HG02870 (cell line): ENCODE results near the gene CORO7.

Source experiments
- ATAC-seq: cut with Tn5 transposase; IDR thresholded peaks from one replicate; pipeline ENCODE4 v1.9.1; 2021; ENCODE audit warnings: mild to moderate bottlenecking, moderate library complexity; ENCODE audit not compliant: unreplicated experiment

CORO7 gene

GRCh38 chr16:4416200-4417032 is at the start of gene CORO7:
Gene CORO7 (minus strand): TSS chr16:4416596. CDS start chr16:4416518, 78 bp downstream.
- ATAC-seq: peak; percentile 52

- ATAC-seq: no peak
These were observed 47.2 kb upstream of the CORO7 start for GRCh38 chr16:4463522-4464163.

- ATAC-seq: no peak
These were observed 45.1 kb upstream of the CORO7 start for GRCh38 chr16:4461250-4462085.

GRCh38 chr16:4460936-4461249 is 44.5 kb upstream of the CORO7 start:
- ATAC-seq: no peak

GRCh38 chr16:4455951-4456350 is 39.6 kb upstream of the CORO7 start:
- ATAC-seq: no peak

- no peak for ATAC-seq
These were observed 38.7 kb upstream of the CORO7 start for GRCh38 chr16:4455081-4455480.

GRCh38 chr16:4454623-4455022 is 38.2 kb upstream of the CORO7 start:
- no peak for ATAC-seq

GRCh38 chr16:4452674-4453073 is 36.3 kb upstream of the CORO7 start:
- ATAC-seq: no peak

GRCh38 chr16:4450931-4451519 is 34.6 kb upstream of the CORO7 start:
- ATAC-seq: no peak

- no peak for ATAC-seq
These were observed 34.0 kb upstream of the CORO7 start for GRCh38 chr16:4450430-4450829.

GRCh38 chr16:4443986-4444385 is 27.6 kb upstream of the CORO7 start:
- ATAC-seq: no peak

GRCh38 chr16:4443271-4443670 is 26.9 kb upstream of the CORO7 start:
- ATAC-seq: no peak

GRCh38 chr16:4442371-4442770 is 26.0 kb upstream of the CORO7 start:
- no peak for ATAC-seq

GRCh38 chr16:4437366-4437765 is 21.0 kb upstream of the CORO7 start:
- no peak for ATAC-seq

GRCh38 chr16:4435337-4436067 is 19.1 kb upstream of the CORO7 start:
- ATAC-seq: no peak

- ATAC-seq: no peak
These were observed 17.8 kb upstream of the CORO7 start for GRCh38 chr16:4433914-4434787.

- ATAC-seq: no peak
These were observed 16.8 kb upstream of the CORO7 start for GRCh38 chr16:4433228-4433627.

GRCh38 chr16:4431023-4431422 is 14.6 kb upstream of the CORO7 start:
- ATAC-seq: no peak

- no peak for ATAC-seq
These were observed 12.1 kb upstream of the CORO7 start for GRCh38 chr16:4428500-4428899.
